A549 treated with dexamethasone at 1 μM for 4 hours (cell line): ENCODE data around the gene OR4F29. TPM values are rescaled to one million over a fixed set of nuclear protein-coding genes. Genes with fewer than 3 reads are reported as not detected.

ENCODE experiments used
- total RNA-seq: library from RNA; stranded (reverse); fragments of 200-300 nt; extraction: Qiagen RNA extraction; gene quantifications from 5 replicates; pipeline ENCODE4 v1.2.3, GENCODE V29; 2022

OR4F29 gene
- not detected in 5 replicates for total RNA-seq

GRCh38 chr1:451578-451977 is at the start of gene OR4F29:
TSS of gene OR4F29 (minus strand) at chr1:451678. CDS start at chr1:451678, 0 bp downstream.

Other genes with a start within 250 kb of the OR4F29 start
- not detected in 5 replicates for gene OR4F16, start 235.0 kb upstream of the OR4F29 start, total RNA-seq